Smooth muscle cell (in vitro differentiated cells): ENCODE data around the gene MBLAC1. TPM values are rescaled to one million over a fixed set of nuclear protein-coding genes. Genes with fewer than 3 reads are reported as not detected.

Experiments used
- DNase-seq: peaks from one replicate; lab custom pipeline; 2025; ENCODE audit not compliant: unreplicated experiment; lab: John Stamatoyannopoulos, UW
- H2AFZ ChIP-seq: fragments of 200-600 bp; sonication (generic); 2 replicates; pipeline ENCODE4 v1.6.0; 2016; ENCODE audit warnings: antibody characterized with exemption, low read depth, mild to moderate bottlenecking
- H3F3A ChIP-seq: fragments of 200-600 bp; sonication (generic); 2 replicates; pipeline ENCODE4 v1.6.0; 2017; ENCODE audit warnings: antibody characterized with exemption, low read depth
- H3K27ac ChIP-seq: fragments of 200-600 bp; sonication (generic); 2 replicates; pipeline ENCODE4 v1.5.1; 2016; ENCODE audit warnings: low read depth, mild to moderate bottlenecking
- H3K27me3 ChIP-seq: fragments of 200-600 bp; sonication (generic); 2 replicates; pipeline ENCODE4 v1.6.1; 2016; ENCODE audit warnings: low read depth, mild to moderate bottlenecking
- H3K36me3 ChIP-seq: fragments of 200-600 bp; sonication (generic); 2 replicates; pipeline ENCODE4 v1.5.1; 2016; ENCODE audit warnings: low read depth
- H3K4me1 ChIP-seq: fragments of 200-600 bp; sonication (generic); 2 replicates; pipeline ENCODE4 v1.5.1; 2016; ENCODE audit warnings: low read depth
- H3K4me2 ChIP-seq: fragments of 200-600 bp; sonication (generic); 2 replicates; pipeline ENCODE4 v1.6.0; 2016; ENCODE audit warnings: mild to moderate bottlenecking
- H3K4me3 ChIP-seq: fragments of 200-600 bp; sonication (generic); 2 replicates; pipeline ENCODE4 v1.5.1; 2016; ENCODE audit warnings: mild to moderate bottlenecking
- H3K79me2 ChIP-seq: fragments of 200-600 bp; sonication (generic); 2 replicates; pipeline ENCODE4 v1.6.0; 2016; ENCODE audit warnings: low read depth, mild to moderate bottlenecking
- H3K9ac ChIP-seq: fragments of 200-600 bp; sonication (generic); 2 replicates; pipeline ENCODE4 v1.6.0; 2016; ENCODE audit warnings: low read depth
- H3K9me3 ChIP-seq: fragments of 200-600 bp; sonication (generic); replicated peaks from 2 replicates; pipeline ENCODE4 v1.5.1; 2016; ENCODE audit warnings: low read depth
- H4K20me1 ChIP-seq: fragments of 200-600 bp; sonication (generic); 2 replicates; pipeline ENCODE4 v1.6.0; 2016; ENCODE audit warnings: low read depth
- WGBS: methylation state at CpG from one replicate; pipeline ENCODE4 v1.1.7; 2016; ENCODE audit warnings: low lambda C conversion rate; 5-methylcytosine and 5-hydroxymethylcytosine counted together
- polyA plus RNA-seq: library from polyadenylated mRNA; unstranded; fragments of >200 nt; fragmentation: Nextera tagmentation; extraction: Ambion mirVana; gene quantifications from 2 replicates; pipeline ENCODE4 v1.2.1, GENCODE V29; 2016
- total RNA-seq: library from RNA; depleted of rRNA; stranded (reverse); fragments of >200 nt; gene quantifications from 2 replicates; pipeline ENCODE4 v1.2.3, GENCODE V29; 2014
- TF ChIP-seq, protein P1 (sequence below): fragments of 200-600 bp; sonication (generic); IDR thresholded peaks from 2 replicates; pipeline ENCODE4 v1.5.1; 2017; ENCODE audit warnings: borderline replicate concordance, mild to moderate bottlenecking, antibody characterized with exemption; ENCODE audit not compliant: insufficient read depth, poor library complexity, severe bottlenecking

The MBLAC1 gene
- total and polyA plus RNA-seq, 2 experiments from 2014 or later: 0.76 to 2.3 TPM

DNA sequence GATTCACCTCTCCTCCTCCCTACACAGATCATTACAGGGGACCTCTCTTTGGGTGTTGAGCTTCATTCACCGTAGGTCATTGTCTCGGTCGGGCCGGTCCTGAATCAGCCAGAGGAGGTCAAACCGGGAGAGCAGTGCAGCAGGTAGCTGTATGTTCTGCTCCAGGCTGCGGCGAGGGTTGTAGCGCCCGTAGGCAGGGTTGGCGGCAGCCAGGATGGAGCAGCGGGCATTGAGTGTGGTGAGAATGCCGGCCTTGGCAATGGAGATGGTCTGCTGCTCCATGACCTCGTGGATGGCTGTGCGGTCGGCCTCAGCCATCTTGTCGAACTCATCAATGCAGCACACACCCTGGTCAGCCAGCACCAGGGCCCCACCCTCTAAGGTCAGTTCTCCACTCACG, 31.1 kb upstream of the MBLAC1 start:
- H3K27me3 ChIP-seq: no peaks in the 10 kb centered on the region
- 95% methylated on average over 13 of the region's 17 CpGs for WGBS
- DNase-seq: no peak
- no peak overlapping the region for H2AFZ ChIP-seq
- no peak overlapping the region for H3K4me3 ChIP-seq
- H4K20me1 ChIP-seq: peaks cover 9% of the 10 kb centered on the region
- H3F3A ChIP-seq: peaks cover 26% of the 10 kb centered on the region
- peaks cover 25% of the 10 kb centered on the region for H3K79me2 ChIP-seq
- H3K27ac ChIP-seq: no peak overlapping the region
- H3K9ac ChIP-seq: no peak overlapping the region
- TF ChIP-seq, protein P1, sequence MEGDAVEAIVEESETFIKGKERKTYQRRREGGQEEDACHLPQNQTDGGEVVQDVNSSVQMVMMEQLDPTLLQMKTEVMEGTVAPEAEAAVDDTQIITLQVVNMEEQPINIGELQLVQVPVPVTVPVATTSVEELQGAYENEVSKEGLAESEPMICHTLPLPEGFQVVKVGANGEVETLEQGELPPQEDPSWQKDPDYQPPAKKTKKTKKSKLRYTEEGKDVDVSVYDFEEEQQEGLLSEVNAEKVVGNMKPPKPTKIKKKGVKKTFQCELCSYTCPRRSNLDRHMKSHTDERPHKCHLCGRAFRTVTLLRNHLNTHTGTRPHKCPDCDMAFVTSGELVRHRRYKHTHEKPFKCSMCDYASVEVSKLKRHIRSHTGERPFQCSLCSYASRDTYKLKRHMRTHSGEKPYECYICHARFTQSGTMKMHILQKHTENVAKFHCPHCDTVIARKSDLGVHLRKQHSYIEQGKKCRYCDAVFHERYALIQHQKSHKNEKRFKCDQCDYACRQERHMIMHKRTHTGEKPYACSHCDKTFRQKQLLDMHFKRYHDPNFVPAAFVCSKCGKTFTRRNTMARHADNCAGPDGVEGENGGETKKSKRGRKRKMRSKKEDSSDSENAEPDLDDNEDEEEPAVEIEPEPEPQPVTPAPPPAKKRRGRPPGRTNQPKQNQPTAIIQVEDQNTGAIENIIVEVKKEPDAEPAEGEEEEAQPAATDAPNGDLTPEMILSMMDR: no peak
- H3K4me1 ChIP-seq: peaks cover 15% of the 10 kb centered on the region
- H3K9me3 ChIP-seq: no peaks in the 10 kb centered on the region
- H3K36me3 ChIP-seq: peaks cover 19% of the 10 kb centered on the region
- H3K4me2 ChIP-seq: no peak overlapping the region

DNA sequence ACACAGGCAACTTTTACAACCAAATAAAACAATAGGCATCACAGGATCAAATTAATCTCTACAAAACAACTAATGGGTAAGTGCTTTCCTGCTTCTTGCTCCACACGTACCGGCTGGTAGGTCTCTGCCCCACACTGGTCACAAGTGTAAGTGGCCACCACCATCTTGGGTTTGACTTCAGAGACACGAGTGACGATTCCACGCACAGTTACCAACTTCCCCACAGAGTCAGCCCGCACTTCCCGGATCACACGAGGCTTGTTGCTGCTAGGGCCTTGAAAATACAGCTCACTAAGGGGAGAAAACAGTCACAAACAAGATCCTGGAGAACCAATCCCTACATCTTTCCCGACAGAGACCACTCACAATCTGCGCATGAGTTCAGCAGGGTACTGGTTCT, 27.9 kb upstream of the MBLAC1 start:
- DNase-seq: no peak
- no peak overlapping the region for H3K4me3 ChIP-seq
- no peak overlapping the region for H3K4me2 ChIP-seq
- H2AFZ ChIP-seq: no peak overlapping the region
- no peaks in the 10 kb centered on the region for H3K27me3 ChIP-seq
- H3K9ac ChIP-seq: no peak overlapping the region
- 94% methylated on average over 10 of the region's 10 CpGs for WGBS
- H3K4me1 ChIP-seq: peaks cover 15% of the 10 kb centered on the region
- H4K20me1 ChIP-seq: peaks cover 14% of the 10 kb centered on the region
- peaks cover 25% of the 10 kb centered on the region for H3K79me2 ChIP-seq
- peak overlapping the region; percentile 11 for H3K27ac ChIP-seq
- no peaks in the 10 kb centered on the region for H3K9me3 ChIP-seq
- TF ChIP-seq, protein P1: no peak
- H3K36me3 ChIP-seq: peaks cover 19% of the 10 kb centered on the region
- H3F3A ChIP-seq: peaks cover 11% of the 10 kb centered on the region

DNA sequence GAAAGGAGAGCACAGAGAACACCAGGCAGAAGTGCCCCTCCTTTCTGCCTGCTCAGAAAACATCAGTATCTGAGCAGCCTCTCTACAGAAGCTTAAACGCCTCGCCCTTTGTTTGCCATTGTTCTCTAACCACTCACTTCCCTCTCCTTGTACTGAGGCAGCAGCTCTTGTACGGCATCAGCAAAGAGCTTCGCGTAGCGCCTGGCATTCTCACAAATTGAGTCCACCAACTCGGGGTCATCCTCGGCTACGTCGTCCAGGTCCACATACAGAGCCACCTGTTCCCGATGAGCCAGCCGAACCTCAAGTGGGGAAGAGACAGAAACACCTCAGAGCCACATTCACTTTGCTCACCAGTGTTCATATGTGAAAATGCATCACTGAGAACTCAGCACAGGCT, 27.3 kb upstream of the MBLAC1 start:
- H3K36me3 ChIP-seq: peaks cover 19% of the 10 kb centered on the region
- WGBS: 92% methylated on average over 12 of the region's 12 CpGs
- TF ChIP-seq, protein P1: no peak
- peak overlapping the region; percentile 93 for H3K4me3 ChIP-seq
- peaks cover 14% of the 10 kb centered on the region for H4K20me1 ChIP-seq
- H3K9ac ChIP-seq: peak overlapping the region; percentile 97
- peak overlapping the region; percentile 100 for H3K4me2 ChIP-seq
- no peak for DNase-seq
- H3K4me1 ChIP-seq: peaks cover 15% of the 10 kb centered on the region
- H2AFZ ChIP-seq: no peak overlapping the region
- H3F3A ChIP-seq: peaks cover 11% of the 10 kb centered on the region
- no peaks in the 10 kb centered on the region for H3K9me3 ChIP-seq
- H3K27me3 ChIP-seq: no peaks in the 10 kb centered on the region
- no peak overlapping the region for H3K27ac ChIP-seq
- peaks cover 25% of the 10 kb centered on the region for H3K79me2 ChIP-seq

DNA sequence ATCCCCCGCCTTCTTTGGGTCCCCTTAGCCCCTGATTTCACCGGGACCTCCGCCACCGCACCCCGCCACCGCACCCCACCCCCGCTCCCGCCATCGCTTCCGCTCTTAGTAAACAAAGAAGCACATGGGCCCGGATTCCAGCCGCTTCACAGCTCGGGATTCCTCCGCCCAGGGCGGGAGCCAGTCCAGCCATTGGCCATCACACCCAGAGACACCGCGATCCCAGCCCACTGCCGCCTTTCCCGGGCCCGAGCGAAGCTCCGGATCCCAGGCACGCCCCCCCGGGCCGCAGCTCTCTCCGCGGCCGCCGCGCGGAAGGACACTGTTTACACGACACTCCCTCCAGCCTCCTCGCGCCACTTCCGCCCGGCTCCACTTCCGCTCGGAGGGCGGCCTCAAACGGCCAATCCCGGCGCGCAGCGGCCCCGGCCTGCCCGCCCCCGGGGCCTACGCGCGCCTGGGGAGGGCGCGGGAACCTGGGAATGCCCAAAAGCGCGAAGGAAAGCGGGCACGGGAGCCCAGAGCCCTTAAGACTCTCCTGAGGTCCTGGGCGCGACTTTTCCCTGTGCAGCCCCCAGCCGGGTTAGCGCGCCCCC, 26.2 kb upstream of the MBLAC1 start:
- no peak overlapping the region for H2AFZ ChIP-seq
- peak overlapping the region; percentile 100 for H3K4me2 ChIP-seq
- peak overlapping the region; percentile 99 for H3K27ac ChIP-seq
- peaks cover 25% of the 10 kb centered on the region for H3K79me2 ChIP-seq
- peaks cover 11% of the 10 kb centered on the region for H3F3A ChIP-seq
- peak overlapping the region; percentile 97 for H3K9ac ChIP-seq
- 1% methylated on average over 57 of the region's 61 CpGs for WGBS
- DNase-seq: peak; percentile 86
- H3K4me1 ChIP-seq: peaks cover 15% of the 10 kb centered on the region
- H3K27me3 ChIP-seq: no peaks in the 10 kb centered on the region
- no peaks in the 10 kb centered on the region for H3K9me3 ChIP-seq
- peaks cover 19% of the 10 kb centered on the region for H3K36me3 ChIP-seq
- H3K4me3 ChIP-seq: peak overlapping the region; percentile 93
- peaks cover 14% of the 10 kb centered on the region for H4K20me1 ChIP-seq
- TF ChIP-seq, protein P1: no peak
